Colonic mucosa (tissue), 4 donors: Measurements from ENCODE around the gene SCN4B. TPM values are rescaled to one million over a fixed set of nuclear protein-coding genes. Genes with fewer than 3 reads are reported as not detected.

Experiments
- DNase-seq: peaks from one replicate; pipeline ENCODE4 v3.0.0-alpha.2; 2020
- H3K27ac ChIP-seq: fragments of 200-600 bp; one replicate; pipeline ENCODE4 v1.8.0; 2021
- H3K27me3 ChIP-seq: fragments of 200-600 bp; one replicate; pipeline ENCODE4 v1.8.0; 2021
- H3K36me3 ChIP-seq: fragments of 200-600 bp; one replicate; pipeline ENCODE4 v1.8.0; 2021
- H3K4me1 ChIP-seq: fragments of 200-600 bp; one replicate; pipeline ENCODE4 v1.8.0; 2021; ENCODE audit warnings: mild to moderate bottlenecking
- H3K4me3 ChIP-seq: fragments of 200-600 bp; one replicate; pipeline ENCODE4 v1.8.0; 2021
- H3K9ac ChIP-seq, 2 donors: one replicate each; pipeline ENCODE4 v1.7.0; 2013; ENCODE audit warnings: control low read depth in 2 of 2, low read depth in 2 of 2, low read length in 2 of 2
- H3K9me3 ChIP-seq: fragments of 200-600 bp; one replicate; pipeline ENCODE4 v1.8.0; 2021
- intact Hi-C: fragments of 100-400 bp; cut with DNase I; formaldehyde crosslinking; loops from one replicate; pipeline ENCODE4 v1.14.1; 2022
- total RNA-seq, 2 donors: library from RNA; stranded (reverse); fragmentation: NEBNext Ultra II Directional in 1 of 2; extraction: Animal tissue kit (Norgen Biotek cat#: 25700) in 1 of 2; gene quantifications; one replicate each; pipeline ENCODE4 v1.2.1, GENCODE V29; 2021
- TF ChIP-seq, protein P1 (sequence below): fragments of 200-600 bp; IDR thresholded peaks from one replicate; pipeline ENCODE4 v1.8.0; 2022; ENCODE audit warnings: antibody characterized with exemption, mild to moderate bottlenecking
- donor health status: healthy.
- donor health status: DM: no; HTN: no; CAD: no.
- donor health status: DM: no; HTN: no; CAD: no.

Gene SCN4B
- total RNA-seq, 2 donors from 2014 or later: 0.59 to 1.5 TPM

DNA sequence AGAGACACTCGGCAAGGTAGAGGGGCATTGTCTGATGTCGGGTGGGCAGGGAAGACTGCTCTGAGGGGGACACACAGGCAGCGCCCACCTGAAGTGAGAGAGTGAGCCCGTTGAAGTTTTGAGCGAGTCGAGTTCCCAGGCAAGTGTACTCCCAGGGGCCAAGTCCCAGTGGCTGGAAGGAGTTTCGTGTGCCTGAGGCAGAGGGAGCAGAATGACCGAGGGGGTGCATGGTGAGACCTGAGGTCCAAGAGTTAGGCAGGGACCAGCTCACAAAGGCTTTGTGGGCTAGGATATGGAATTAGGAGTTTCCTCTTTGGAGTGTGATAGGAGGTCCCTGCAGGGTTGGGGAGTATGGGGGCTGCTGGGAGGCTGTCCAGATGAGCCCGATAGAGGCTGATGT, 17.6 kb upstream of the SCN4B start:
- TF ChIP-seq, protein P1, sequence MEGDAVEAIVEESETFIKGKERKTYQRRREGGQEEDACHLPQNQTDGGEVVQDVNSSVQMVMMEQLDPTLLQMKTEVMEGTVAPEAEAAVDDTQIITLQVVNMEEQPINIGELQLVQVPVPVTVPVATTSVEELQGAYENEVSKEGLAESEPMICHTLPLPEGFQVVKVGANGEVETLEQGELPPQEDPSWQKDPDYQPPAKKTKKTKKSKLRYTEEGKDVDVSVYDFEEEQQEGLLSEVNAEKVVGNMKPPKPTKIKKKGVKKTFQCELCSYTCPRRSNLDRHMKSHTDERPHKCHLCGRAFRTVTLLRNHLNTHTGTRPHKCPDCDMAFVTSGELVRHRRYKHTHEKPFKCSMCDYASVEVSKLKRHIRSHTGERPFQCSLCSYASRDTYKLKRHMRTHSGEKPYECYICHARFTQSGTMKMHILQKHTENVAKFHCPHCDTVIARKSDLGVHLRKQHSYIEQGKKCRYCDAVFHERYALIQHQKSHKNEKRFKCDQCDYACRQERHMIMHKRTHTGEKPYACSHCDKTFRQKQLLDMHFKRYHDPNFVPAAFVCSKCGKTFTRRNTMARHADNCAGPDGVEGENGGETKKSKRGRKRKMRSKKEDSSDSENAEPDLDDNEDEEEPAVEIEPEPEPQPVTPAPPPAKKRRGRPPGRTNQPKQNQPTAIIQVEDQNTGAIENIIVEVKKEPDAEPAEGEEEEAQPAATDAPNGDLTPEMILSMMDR: no peak
- Histone ChIP-seq H3K27me3 (no peaks in the 10 kb centered on the region), H3K4me1 (no peaks in the 10 kb centered on the region), H3K4me3 (no peak overlapping the region), H3K9ac (no peak overlapping the region), H3K27ac (no peak overlapping the region), H3K36me3 (no peaks in the 10 kb centered on the region), H3K9me3 (no peaks in the 10 kb centered on the region)
- DNase-seq: no peak
- intact Hi-C loops: loop anchor here (2.0 kb wide), 1 partner anchor 23 kb away; no protein-coding TSS in a partner anchor

DNA sequence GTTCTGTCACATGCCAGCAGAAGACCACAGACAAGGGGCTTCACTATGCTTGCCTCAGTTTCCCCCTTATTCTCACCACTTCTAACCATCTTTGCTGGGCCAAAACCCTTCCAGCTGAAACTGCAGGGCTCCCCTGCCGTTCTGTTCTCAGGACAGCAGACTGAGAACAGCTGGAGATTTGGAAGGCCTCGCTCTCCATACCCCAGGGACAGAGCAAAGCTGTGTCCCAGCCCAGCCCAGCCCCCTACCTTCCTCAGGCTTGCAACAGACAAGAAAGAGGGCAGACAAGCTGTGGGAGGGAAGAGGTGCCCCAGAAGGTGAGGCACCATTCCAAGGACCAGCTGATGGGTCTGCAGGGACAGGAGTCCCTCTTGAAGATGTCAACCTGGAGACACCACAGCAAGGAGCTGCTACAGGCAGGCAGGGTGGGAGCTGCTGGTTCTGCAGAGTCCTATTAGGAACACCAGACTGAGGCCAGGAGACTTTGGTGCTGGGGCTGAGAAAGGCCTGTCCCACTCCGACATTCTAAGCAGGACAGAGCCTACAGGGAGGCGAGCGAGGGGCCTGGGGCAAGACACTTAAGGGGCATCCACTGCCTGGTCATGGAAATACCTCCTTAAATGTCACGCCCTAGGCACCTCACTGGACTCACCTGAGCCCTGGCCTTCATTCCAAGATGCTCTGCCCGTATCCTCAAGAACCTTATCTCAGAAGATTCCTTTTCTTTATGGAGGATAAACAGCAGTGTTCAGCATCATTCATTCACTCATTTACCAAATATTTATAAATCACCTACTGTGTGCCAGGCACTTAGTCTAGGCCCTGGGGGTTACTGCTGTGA, 16.9 kb upstream of the SCN4B start:
- Histone ChIP-seq H3K4me1 (no peaks in the 10 kb centered on the region), H3K9me3 (no peaks in the 10 kb centered on the region), H3K27ac (no peak overlapping the region), H3K9ac (no peak overlapping the region), H3K36me3 (no peaks in the 10 kb centered on the region), H3K27me3 (no peaks in the 10 kb centered on the region), H3K4me3 (no peak overlapping the region)
- TF ChIP-seq, protein P1: no peak
- intact Hi-C loops: loop anchor here (2.0 kb wide), 1 partner anchor 23 kb away; no protein-coding TSS in a partner anchor
- no peak for DNase-seq

GRCh38 chr11:118168751-118169150, 16.1 kb upstream of the SCN4B start:
- Histone ChIP-seq H3K4me3 (no peak overlapping the region), H3K9me3 (no peaks in the 10 kb centered on the region), H3K36me3 (no peaks in the 10 kb centered on the region), H3K9ac (no peak overlapping the region), H3K27ac (no peak overlapping the region), H3K4me1 (no peaks in the 10 kb centered on the region), H3K27me3 (no peaks in the 10 kb centered on the region)
- TF ChIP-seq, protein P1: no peak
- intact Hi-C loops: no loop called here
- DNase-seq: no peak

GRCh38 chr11:118168316-118168715, 15.7 kb upstream of the SCN4B start:
- Histone ChIP-seq H3K36me3 (no peaks in the 10 kb centered on the region), H3K4me3 (no peak overlapping the region), H3K27ac (no peak overlapping the region), H3K9me3 (no peaks in the 10 kb centered on the region), H3K4me1 (no peaks in the 10 kb centered on the region), H3K27me3 (no peaks in the 10 kb centered on the region), H3K9ac (no peak overlapping the region)
- TF ChIP-seq, protein P1: no peak
- no peak for DNase-seq
- intact Hi-C loops: no loop called here

DNA sequence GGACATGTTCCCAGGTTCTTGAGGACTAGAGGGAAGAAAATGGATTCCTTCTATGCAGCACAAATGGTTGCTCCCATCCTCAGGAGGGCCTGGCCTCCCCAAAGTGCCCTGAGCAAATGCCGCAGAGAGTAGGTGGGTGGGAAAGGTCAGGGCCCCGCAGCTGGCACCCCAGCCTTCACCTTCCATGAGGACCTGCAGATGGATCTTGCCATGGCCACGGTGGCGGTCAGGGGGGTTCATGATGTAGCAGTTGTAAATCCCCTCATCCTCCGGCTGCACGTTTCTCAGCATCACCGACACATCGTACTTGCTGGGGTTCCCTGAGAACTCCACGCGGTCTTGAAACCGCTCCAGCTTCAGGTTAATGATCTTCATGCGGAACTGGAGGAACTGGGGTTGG, 15.3 kb upstream of the SCN4B start:
- DNase-seq: no peak
- intact Hi-C loops: no loop called here
- Histone ChIP-seq H3K27ac (no peak overlapping the region), H3K36me3 (no peaks in the 10 kb centered on the region), H3K4me3 (no peak overlapping the region), H3K9me3 (no peaks in the 10 kb centered on the region), H3K27me3 (no peaks in the 10 kb centered on the region), H3K9ac (no peak overlapping the region), H3K4me1 (no peaks in the 10 kb centered on the region)
- TF ChIP-seq, protein P1: no peak
